ENCODE measurements around the gene TBX2. TPM values are rescaled to one million over a fixed set of nuclear protein-coding genes. Genes with fewer than 3 reads are reported as not detected.
A peak's percentile ranks its signal among the peaks of the same experiment; 100 is the strongest.

The TBX2 gene
- total and polyA plus RNA-seq, 2 of the 13 experiments (the other 11 are each of a cell fraction or from before 2014, with no cell fraction given) = 2.8 to 15.3 TPM

DNA sequence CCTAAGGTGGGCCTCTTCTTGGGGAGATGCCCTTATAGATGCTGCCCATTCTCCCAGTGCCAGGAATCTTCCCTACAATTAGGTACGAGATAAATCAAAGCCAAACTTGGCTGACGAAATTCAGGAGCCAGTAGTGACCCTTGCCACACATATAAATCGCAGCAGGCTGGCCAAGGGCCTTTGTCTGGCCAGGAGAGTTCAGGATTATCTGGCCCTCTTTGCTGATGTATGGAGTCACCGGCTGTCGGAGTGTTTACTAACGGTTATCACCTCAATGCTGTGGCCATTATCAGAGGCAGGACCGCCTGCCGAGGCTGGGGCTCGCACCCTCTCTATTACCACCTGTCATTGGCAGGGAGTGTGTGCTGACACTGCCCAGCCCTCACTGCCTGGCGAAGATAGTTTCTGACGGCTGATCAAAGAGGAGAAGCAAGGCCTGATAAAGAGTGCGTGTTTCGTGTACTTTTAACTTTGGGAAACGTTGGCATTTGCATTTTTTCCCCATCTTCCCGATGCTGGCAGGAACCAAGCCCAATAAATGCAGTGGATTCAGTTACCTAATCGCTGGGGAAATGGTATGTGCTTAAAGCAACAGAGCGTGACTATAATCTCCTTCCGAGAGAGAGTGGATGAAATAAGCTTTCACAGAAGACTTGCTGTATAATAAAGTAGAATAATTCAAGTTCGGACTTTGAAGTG, 32.8 kb upstream of the TBX2 start (continued):
- peak; percentile 31; the same call in 1 of the 2 replicates for TF ChIP-seq ZBTB7A (CRISPR knock-in tag; IDR thresholded peaks at IDR 0.05)
- TF ChIP-seq, protein P1, sequence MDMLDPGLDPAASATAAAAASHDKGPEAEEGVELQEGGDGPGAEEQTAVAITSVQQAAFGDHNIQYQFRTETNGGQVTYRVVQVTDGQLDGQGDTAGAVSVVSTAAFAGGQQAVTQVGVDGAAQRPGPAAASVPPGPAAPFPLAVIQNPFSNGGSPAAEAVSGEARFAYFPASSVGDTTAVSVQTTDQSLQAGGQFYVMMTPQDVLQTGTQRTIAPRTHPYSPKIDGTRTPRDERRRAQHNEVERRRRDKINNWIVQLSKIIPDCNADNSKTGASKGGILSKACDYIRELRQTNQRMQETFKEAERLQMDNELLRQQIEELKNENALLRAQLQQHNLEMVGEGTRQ (IDR thresholded peaks at IDR 0.05; ENCODE audit: low read depth, low read length) = no peak
- TF ChIP-seq, protein P1 (CRISPR knock-in tag; IDR thresholded peaks at IDR 0.05; ENCODE audit: borderline replicate concordance) = no peak; the same call in 1 of the 2 replicates
- 0 out of 2 replicates have a peak, but pooled peaks have one; percentile 50 for TF ChIP-seq ZNF224 (CRISPR knock-in tag; IDR thresholded peaks at IDR 0.05)
- TF ChIP-seq TSC22D2 (CRISPR knock-in tag; IDR thresholded peaks at IDR 0.05; ENCODE audit: borderline replicate concordance) = peak; percentile 45; the same call in 1 of the 2 replicates
- no peak for TF ChIP-seq SRSF9 (IDR thresholded peaks at IDR 0.05; ENCODE audit: borderline replicate concordance, insufficient read depth, low read depth, low read length, poor library complexity, severe bottlenecking)
- TF ChIP-seq ZSCAN31 (CRISPR knock-in tag; IDR thresholded peaks at IDR 0.05; ENCODE audit: low read depth) = peak; percentile 70
- TF ChIP-seq POLR2AphosphoS2 (IDR thresholded peaks at IDR 0.05; ENCODE audit: low read depth, low read length) = no peak
- TF ChIP-seq, protein P2, sequence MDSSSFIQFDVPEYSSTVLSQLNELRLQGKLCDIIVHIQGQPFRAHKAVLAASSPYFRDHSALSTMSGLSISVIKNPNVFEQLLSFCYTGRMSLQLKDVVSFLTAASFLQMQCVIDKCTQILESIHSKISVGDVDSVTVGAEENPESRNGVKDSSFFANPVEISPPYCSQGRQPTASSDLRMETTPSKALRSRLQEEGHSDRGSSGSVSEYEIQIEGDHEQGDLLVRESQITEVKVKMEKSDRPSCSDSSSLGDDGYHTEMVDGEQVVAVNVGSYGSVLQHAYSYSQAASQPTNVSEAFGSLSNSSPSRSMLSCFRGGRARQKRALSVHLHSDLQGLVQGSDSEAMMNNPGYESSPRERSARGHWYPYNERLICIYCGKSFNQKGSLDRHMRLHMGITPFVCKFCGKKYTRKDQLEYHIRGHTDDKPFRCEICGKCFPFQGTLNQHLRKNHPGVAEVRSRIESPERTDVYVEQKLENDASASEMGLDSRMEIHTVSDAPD (CRISPR knock-in tag; IDR thresholded peaks at IDR 0.05) = peak; percentile 89; the same call in 1 of the 2 replicates
- TF ChIP-seq ZNF549 (CRISPR knock-in tag; IDR thresholded peaks at IDR 0.05) = no peak
- TF ChIP-seq KDM4B (CRISPR knock-in tag; IDR thresholded peaks at IDR 0.05) = peak; percentile 68; the same call in 1 of the 2 replicates
- TF ChIP-seq SOX13 (IDR thresholded peaks at IDR 0.05) = peak; percentile 37; the same call in 1 of the 2 replicates
- TF ChIP-seq SOX13 (CRISPR knock-in tag; conservative IDR thresholded peaks at IDR 0.05 in 1 of 2, IDR thresholded peaks at IDR 0.05 in 1 of 2) = peak in 1 of 2 experiments; percentile 91; a peak in 2 of 4 replicates
- TF ChIP-seq, protein P3, sequence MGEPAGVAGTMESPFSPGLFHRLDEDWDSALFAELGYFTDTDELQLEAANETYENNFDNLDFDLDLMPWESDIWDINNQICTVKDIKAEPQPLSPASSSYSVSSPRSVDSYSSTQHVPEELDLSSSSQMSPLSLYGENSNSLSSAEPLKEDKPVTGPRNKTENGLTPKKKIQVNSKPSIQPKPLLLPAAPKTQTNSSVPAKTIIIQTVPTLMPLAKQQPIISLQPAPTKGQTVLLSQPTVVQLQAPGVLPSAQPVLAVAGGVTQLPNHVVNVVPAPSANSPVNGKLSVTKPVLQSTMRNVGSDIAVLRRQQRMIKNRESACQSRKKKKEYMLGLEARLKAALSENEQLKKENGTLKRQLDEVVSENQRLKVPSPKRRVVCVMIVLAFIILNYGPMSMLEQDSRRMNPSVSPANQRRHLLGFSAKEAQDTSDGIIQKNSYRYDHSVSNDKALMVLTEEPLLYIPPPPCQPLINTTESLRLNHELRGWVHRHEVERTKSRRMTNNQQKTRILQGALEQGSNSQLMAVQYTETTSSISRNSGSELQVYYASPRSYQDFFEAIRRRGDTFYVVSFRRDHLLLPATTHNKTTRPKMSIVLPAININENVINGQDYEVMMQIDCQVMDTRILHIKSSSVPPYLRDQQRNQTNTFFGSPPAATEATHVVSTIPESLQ (CRISPR knock-in tag; conservative IDR thresholded peaks at IDR 0.05) = no peak
- TF ChIP-seq ZNF253 (CRISPR knock-in tag; IDR thresholded peaks at IDR 0.05; ENCODE audit: borderline replicate concordance) = no peak
- TF ChIP-seq, protein P4, sequence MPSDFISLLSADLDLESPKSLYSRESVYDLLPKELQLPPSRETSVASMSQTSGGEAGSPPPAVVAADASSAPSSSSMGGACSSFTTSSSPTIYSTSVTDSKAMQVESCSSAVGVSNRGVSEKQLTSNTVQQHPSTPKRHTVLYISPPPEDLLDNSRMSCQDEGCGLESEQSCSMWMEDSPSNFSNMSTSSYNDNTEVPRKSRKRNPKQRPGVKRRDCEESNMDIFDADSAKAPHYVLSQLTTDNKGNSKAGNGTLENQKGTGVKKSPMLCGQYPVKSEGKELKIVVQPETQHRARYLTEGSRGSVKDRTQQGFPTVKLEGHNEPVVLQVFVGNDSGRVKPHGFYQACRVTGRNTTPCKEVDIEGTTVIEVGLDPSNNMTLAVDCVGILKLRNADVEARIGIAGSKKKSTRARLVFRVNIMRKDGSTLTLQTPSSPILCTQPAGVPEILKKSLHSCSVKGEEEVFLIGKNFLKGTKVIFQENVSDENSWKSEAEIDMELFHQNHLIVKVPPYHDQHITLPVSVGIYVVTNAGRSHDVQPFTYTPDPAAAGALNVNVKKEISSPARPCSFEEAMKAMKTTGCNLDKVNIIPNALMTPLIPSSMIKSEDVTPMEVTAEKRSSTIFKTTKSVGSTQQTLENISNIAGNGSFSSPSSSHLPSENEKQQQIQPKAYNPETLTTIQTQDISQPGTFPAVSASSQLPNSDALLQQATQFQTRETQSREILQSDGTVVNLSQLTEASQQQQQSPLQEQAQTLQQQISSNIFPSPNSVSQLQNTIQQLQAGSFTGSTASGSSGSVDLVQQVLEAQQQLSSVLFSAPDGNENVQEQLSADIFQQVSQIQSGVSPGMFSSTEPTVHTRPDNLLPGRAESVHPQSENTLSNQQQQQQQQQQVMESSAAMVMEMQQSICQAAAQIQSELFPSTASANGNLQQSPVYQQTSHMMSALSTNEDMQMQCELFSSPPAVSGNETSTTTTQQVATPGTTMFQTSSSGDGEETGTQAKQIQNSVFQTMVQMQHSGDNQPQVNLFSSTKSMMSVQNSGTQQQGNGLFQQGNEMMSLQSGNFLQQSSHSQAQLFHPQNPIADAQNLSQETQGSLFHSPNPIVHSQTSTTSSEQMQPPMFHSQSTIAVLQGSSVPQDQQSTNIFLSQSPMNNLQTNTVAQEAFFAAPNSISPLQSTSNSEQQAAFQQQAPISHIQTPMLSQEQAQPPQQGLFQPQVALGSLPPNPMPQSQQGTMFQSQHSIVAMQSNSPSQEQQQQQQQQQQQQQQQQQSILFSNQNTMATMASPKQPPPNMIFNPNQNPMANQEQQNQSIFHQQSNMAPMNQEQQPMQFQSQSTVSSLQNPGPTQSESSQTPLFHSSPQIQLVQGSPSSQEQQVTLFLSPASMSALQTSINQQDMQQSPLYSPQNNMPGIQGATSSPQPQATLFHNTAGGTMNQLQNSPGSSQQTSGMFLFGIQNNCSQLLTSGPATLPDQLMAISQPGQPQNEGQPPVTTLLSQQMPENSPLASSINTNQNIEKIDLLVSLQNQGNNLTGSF (CRISPR knock-in tag; IDR thresholded peaks at IDR 0.05) = 0 out of 2 replicates have a peak, but pooled peaks have one; percentile 75
- TF ChIP-seq ZNF589 (CRISPR knock-in tag; conservative IDR thresholded peaks at IDR 0.05) = no peak
- TF ChIP-seq BHLHE40 (IDR thresholded peaks at IDR 0.05; ENCODE audit: low read length) = no peak
